ENCODE data around the gene DBH.
"Not testable (repeated sequence)": the region's sequence is repeated elsewhere in the genome, so short reads cannot be mapped to it uniquely, and the experiment has no call there.

The DBH gene

DNA sequence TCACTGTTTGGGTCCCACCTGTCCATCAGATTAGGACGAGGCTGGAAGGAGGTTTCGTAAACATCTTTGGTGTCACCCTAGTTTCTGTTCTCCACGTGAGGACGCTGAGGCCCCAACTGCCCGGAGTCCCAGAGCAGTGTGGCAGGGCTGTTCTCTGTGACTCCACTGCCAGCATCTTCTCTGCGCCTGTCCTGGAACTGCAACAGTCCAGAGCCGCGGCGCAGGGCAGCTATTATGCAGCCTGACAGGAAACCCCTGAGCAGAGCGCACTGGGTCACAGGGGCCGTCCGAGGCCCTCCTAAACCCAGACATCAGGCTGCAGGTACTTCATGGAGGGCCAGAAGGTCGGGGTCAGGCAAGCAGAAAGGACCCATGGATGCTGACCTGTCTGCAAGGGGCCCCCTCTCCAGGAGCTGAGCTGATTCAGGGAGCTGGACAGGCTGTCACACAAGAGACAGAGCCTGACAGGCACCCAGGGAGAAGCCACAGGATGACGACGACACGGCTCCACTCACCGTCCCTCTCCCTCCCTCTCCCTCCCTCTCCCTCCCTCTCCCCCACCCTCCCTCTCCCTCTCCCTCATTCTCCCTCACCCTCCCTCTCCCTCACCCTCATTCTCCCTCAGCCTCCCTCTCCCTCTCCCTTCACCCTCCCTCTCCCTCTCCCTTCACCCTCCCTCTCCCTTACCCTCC is 31.7 kb downstream of the DBH start:
- FAIRE-seq = no peak

DNA sequence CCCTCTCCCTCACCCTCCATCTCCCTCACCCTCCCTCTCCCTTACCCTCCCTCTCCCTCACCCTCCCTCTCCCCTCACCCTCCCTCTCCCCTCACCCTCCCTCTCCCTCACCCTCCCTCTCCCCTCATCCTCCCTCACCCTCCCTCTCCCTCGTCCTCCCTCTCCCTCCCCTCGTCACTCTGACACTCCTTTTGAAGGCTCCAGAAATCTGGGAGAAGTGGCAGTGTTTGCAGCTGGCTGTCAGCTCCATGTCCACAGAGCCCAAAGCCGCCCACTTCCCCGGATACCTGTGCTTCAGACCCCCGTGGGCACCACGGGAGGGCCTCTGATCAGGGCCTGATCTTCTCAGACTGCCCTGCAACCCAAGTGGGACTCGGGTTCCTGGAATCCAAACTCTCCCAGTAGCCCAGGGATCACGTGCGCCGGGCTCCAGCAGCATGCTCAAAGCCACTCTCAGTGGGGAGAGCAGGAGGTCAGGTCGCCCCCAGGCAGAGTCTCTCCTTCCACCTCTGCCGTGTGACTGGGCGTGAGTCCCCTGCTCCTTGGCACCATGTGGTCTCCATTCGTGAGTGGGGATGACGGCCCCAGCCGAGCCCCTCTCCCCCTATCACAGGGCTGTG is 33.1 kb downstream of the DBH start:
- no peak for FAIRE-seq

DNA sequence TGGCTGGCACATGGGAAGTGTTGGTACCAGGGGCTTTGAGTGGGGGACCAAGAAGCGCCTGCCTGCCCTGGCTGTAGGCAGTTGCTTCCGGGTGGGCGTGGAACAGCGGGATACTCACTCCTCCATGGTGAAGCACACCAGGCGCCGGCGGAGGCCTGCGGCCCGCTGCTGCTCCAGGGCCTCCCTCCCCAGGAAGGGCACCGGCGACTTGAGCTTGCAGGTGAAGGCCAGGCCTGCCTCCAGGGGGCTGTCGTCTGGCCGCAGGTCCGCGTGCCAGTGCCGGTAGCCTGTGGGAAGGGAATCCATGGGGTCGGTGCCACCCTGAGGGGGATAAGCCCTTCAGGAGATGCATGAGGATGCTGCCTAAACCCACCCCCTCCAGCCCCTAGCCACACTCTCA is 34.3 kb downstream of the DBH start:
- FAIRE-seq = no peak

- FAIRE-seq = no peak
These were observed 35.2 kb downstream of the DBH start for GRCh38 chr9:133671371-133671770.

DNA sequence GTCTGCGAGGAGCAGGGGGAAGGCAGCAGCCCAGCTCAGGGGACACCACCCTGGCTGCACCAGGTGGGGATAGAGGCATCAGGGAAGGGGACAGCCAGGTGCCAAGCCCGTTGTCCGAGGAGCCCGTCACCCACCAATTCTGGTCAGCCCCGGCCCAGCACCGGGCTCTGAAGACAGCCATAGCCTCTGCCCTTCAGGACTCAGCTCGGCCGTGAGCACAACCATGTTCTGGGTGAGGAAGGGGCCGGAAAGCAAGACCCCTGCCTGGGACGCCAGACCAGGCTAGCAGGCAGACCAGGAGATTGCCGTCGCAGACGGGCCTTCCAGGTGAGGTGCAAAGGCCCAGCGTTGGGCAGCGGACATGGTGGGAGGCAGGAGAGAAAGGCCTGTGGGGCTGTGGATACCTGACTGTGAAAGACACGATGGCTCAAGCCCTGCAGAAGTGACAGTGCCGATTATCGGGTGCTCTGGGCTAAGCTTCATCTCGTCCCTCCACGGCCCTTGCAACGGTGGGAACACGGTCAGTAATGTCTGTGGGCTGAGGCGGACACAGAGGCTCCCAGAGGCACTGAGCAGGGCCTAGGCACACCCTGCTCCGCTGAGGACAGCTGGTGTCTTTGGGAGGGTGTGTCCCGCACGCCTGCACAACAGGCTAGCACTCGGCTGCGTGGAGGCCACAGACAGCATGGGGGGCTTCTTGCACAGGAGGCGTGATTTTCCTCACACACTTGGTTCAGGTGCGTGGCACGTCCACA is 36.5 kb downstream of the DBH start:
- no peak for FAIRE-seq

DNA sequence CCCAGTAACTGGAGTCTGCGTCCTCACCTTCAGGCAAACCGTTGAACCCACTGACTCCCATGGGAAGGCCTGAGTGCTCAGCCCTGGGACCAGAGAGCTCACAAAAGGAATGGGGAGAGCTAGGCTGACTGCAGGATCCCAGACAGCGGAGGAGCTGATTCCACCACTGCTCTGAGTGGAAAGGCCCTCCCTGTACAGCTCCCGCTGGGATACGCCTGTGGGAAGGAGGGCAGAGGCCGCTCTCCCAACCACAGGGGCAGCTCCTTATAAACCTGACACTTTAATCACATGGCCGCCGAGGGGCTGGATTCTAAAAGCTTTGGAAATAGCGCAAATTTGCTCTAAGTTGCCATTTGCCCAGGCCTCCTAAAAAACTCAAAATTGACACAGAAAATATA is 37.1 kb downstream of the DBH start:
- no peak for FAIRE-seq

- FAIRE-seq = no peak
These were observed 37.9 kb downstream of the DBH start for GRCh38 chr9:133674091-133674490.

DNA sequence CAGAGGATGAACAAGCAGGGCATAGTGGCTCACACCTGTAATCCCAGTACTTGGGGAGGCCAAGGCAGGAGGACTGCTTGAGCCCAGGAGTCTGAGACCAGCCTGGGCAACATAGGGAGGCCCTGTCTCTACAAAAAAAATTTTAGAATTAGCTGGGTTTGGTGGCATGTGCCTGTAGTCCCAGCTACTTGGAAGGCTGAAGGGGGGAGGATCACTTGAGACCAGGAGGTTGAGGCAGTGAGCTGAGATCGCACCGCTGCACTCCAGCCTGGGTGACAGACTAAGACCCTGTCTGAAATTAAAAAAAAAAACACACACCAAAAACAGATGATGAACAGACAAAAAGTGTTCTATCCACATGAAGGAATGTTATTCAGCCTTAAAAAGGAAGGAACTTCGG is 39.6 kb downstream of the DBH start:
- not testable (repeated sequence) for FAIRE-seq

GRCh38 chr9:133676450-133676849 is 40.3 kb downstream of the DBH start:
- FAIRE-seq = no peak

GRCh38 chr9:133677126-133678010 is 41.2 kb downstream of the DBH start:
- no peak for FAIRE-seq

DNA sequence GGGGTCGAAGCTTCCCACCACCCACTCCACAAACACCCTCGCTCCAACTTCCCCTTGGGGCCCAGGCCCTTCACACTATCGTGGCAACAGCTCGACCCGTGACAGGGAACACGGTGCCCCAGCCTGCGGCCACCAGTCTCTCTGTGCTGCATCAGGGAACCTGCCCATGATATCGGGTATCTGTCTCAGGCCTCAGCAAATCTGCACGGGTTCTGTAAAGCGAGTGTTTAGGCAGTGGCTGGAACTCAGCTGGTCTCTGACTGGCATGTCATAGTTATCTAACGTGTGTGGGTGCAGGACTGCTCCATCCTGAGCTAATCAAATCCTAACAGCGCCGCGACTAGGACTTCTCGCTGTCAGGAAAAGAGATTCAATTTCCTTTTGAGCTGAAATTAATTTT is 42.9 kb downstream of the DBH start:
- no peak for FAIRE-seq

DNA sequence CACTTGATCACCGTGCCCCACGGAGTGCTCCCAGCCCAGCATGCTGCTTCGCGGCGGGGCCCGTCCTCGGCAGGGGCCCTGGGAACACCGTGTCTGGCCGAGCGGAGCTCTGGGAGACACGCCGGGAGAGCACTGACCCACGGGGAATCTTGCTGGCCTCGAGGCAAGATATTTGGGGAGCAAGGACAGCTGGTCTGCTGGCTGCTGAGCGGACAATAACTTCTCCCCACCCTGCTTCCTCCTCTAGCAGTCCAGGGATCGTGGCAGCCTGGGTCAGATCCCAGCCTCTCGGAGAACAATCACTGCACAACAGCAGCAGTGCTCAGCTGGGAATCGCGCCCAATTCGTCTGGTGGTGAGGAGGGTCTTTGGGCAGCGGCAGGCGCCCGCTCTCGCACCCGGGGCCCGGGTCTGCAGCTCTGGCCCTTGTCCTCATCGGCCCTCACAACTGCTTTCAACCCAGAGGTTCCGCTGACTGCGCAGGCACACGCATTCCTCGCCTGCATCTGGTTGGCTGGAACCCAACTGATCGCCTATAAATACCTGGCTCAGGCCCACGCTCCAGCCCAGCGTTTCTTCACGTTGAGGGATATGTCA is 43.4 kb downstream of the DBH start:
- FAIRE-seq = no peak

- no peak for FAIRE-seq
These were observed 44.2 kb downstream of the DBH start for GRCh38 chr9:133680250-133680975.

DNA sequence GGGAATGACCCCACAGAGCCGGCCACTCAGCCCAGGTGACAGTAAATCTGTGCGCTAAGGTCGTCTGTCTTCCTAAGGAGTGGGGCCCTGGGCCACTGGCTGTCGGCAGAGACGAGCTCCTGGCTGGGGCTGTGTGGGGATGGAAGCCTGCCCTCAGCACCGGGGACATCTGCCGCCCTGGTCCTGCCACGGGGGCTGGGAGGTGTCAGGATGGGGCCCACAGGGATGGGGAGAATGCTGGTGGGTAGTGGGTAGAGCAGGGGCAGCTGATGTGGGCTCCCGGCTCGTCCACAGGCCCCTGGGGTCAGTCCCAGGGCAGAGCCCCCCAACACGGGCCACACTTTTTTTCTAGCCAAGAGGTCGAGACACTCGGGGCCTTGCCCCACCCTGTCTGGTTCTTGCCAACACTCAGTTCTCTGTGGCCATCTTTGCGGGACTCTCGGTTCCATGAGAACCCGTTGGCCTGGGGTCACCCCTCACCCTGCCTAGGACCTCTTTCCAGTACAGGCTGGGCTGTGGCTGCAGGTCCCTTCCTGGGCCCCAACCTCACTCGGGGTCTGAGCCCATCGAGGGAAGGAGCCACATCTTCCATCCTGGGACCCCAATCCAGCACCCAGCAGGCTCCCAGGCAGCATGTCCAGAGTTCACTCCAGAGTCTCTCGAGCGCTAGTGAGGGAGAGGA is 45.0 kb downstream of the DBH start:
- no peak for FAIRE-seq

DNA sequence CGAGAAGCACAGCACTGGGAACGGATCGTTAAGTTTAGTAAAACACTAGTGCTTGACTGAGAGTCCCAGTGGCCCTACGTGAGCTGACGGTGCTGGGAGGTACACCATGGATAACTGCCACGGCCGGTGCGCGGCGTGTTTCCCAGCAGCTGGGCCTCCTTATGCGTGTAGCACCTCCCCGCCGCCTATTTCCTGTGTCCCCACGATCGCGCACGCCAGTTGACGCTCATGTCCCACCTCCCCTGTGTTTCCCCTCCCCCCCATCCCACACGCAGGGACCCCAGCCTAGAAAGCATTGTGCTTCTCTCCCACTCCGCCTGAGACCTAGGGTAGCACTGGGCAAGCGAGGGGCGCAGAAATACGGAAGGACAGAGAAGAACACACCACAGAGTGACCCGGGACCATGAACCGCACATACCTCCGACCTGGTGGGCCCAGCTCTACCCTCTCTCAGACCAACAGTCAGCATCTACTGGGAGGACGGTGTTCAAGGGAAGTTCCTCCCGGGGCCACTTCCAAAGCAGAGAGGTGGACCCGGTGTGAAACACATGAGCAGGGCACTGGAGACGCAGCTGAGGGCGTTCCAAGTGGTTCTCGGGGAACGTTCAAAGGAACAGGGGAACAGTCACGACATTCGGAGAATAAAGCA is 45.6 kb downstream of the DBH start:
- FAIRE-seq = no peak

GRCh38 chr9:133682818-133683585 is 46.8 kb downstream of the DBH start:
- FAIRE-seq = no peak

DNA sequence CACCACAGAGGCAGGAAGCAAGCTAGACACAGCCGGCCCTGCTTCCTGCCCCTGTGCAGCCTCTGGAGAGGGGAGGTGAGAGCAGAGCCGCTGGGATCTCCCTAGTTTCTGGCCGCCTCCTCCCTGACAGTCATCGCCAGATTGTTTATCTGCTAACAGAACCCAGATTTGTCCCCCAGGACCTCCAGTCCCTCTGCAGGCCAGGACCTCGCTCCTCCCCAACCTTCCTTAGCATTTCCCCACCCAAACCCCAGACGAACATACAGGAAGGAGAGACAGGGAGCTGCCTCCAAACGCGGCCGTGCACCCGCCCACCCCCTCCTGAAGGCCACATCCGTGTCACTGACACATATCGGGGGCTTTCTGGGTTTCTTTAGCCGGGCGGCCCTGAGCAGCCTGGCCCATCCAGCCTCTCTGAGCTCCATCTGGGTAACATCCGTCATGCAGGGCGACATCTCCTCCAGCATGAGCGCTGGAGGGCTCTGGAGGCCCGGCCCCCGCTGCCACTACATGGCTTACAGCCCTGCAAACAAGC is 47.5 kb downstream of the DBH start:
- no peak for FAIRE-seq

GRCh38 chr9:133684121-133684935 is 48.2 kb downstream of the DBH start:
- FAIRE-seq = no peak

DNA sequence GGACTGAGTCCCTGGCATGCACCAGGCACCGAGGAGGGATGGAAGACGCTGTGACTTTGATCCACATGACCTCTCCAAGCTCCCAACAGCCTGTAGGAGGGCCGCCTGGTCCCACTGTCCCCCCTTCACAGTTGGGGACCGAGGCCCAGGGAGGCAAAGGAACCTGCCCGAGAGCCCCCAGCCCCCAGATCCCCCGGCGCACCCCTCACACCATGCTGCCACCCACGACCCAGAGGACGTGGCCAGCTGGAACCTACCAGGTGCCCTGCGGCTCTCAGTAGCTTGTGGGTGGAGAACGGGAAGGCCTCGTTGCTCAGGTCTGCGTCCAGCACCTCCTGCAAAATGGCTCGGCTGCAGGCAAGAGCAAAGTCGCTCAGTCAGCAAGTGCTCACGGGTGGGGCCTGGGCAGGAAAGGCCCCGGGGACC is 48.8 kb downstream of the DBH start:
- no peak for FAIRE-seq

Data from G401.6 (cell line).